ENCODE results near the gene CLCN7. TPM values are rescaled to one million over a fixed set of nuclear protein-coding genes. Genes with fewer than 3 reads are reported as not detected.

CLCN7 gene
- polyA plus RNA-seq, 3 donors: 36.6 to 42.1 (median 39.4) TPM

DNA sequence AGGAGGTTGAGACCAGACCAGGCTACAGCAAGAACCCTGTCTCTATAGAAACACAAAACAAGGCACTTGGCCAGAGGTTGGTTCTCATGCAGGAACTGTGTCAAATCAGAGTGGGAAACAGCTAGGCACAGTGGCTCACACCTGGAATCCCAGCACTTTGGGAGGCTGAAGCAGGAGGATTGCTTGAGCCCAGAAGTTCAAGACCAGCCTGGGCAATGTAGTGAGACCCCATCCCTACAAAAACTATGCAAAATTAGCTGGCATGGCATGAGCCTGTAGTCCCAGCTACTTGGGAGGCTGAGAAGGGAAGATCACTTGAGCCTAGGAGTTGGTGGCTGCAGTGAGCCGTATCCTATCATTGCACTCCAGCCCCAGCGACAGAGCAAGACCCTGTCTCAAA is 62.0 kb downstream of the CLCN7 start:
- DNase-seq (ENCODE audit: low read depth in 3 of 3, low spot score in 2 of 3): no peak

DNA sequence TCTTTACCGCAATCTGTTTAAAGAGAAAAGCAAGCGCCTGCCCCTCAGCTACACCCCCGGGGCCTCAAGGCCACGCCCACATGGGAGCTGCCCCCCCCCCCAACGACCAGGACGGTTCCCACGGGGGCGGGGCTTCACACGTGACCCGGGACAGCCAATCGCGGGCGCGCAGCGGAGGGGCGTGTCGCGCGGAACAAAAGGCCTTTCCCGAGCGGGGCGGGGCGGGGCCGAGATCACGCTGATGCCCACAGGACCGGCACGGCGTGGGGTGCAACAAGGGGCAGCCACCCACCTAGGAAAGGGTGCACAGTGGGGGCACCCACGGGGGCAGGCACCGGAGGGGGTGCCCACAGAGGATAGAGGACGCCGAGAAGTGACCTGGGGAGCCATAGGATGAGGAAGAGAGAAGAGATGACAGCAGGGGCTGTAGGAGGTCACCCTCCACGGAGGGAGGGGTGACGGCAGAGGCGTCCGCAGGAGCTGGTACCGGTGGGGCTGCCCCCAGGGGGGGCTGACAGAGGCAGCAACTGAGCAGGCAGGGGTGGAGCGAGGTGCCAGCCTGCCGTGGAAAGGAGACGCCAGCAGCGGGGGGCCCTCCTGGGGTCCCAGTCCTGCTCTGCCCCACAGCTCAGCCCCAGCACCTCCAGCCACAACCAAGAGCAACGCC is 66.5 kb downstream of the CLCN7 start:
- peak; percentile 52 to 79 (median 74) for DNase-seq (ENCODE audit: low read depth in 3 of 3, low spot score in 2 of 3)

DNA sequence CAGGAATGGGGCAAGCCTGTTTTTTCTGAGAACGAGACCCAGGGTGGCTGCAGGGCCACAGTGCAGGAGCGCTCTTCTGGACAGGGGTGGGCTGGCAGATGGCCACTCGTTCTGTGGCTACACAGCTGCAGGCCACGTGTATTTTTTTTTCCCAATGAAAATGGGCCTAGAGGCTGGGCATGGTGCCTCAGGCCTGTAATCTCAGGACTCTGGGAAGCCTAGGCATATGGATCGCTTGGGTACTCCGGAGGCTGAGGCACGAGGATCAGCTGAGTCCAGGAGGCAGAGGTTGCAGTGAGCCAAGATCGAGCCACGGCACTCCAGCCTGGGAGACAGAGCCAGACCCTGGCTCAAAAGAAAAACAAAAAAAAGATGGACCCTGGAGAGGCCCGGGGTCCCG is 67.1 kb downstream of the CLCN7 start:
- DNase-seq (ENCODE audit: low read depth in 3 of 3, low spot score in 2 of 3): no peak

GRCh38 chr16:1403733-1404132 is 71.1 kb downstream of the CLCN7 start:
- DNase-seq (ENCODE audit: low read depth in 3 of 3, low spot score in 2 of 3): no peak

GRCh38 chr16:1403036-1403435 is 71.8 kb downstream of the CLCN7 start:
- DNase-seq (ENCODE audit: low read depth in 3 of 3, low spot score in 2 of 3): no peak

DNA sequence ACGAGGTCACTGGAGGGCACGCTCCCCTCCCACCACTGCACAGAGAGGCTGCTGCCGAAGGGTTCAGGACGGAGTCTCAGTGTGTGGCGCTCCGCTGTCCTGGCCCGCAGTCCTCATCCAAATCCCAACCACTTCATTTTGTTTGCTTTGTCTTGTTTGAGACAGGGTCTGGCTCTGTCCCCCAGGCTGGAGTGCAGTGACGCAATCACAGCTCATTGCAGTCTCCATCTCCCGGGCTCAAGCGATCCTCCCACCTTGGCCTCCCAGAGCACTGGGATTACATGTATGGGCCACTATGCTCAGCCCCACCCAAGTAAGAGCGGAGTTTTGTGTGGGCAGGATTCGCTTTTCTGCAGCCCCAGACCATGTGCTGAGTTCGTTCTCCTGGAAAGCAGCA is 73.1 kb downstream of the CLCN7 start:
- DNase-seq (ENCODE audit: low read depth in 3 of 3, low spot score in 2 of 3): no peak

GRCh38 chr16:1401061-1401757 is 73.6 kb downstream of the CLCN7 start:
- no peak for DNase-seq (ENCODE audit: low read depth in 3 of 3, low spot score in 2 of 3)

DNA sequence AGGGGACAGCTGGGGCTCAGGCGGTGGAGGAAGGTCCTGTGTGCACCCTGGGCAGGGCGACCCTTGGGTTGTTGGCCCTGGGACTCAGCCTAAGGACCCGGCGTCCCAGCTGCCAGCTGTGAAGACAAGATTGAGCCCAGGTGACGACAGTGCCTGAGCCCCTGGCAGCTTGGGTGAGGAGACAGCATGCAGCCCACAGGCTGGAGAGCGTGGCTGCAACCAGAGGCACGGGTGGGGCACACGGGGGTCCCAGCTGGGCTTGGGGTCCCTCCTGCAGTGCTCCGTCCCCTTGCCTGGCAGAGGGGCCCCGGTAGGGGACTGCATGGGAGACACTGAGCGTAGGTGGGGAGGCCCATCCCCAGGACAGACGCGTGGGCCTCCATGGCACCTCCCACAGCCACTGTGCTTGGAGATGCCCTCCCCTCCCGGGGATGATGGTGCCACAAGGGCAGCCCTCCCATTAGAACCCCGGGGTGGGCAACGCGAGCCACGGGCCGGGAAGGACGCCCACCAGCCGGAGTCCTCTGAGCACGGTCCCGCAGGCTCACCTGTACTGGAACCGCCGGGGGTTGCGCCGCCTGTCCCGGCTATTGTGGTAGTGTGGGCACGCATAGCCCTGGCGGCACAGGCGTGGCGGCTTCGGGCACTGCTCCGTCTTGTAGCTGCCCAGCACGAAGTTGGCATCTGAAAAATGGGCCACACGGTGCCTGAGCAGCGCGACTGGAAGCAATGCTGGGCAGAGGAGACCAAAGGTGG is 75.8 kb downstream of the CLCN7 start:
- DNase-seq (ENCODE audit: low read depth in 3 of 3, low spot score in 2 of 3): no peak

- DNase-seq (ENCODE audit: low read depth in 3 of 3, low spot score in 2 of 3): no peak
Observed at GRCh38 chr16:1398351-1398750, 76.5 kb downstream of the CLCN7 start.

DNA sequence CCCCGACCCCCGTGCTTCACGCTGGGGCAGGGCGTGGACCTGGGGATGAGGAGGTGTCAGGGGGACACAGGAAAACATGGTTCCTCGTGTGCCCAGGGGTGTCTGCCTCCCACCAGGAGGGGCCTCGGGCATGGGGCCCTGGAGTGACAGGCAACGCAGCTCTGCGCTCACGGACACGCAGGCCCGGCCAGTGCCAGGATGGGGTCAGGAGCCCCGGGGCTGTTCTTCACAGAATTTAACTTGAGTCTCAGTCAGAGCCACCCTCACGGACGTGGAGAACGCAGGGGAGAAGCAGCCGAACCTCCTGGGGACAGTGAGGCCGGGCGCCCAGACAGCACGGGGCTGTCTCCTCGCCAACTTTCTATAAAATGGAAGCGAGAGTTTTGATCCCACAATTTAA is 77.0 kb downstream of the CLCN7 start:
- no peak for DNase-seq (ENCODE audit: low read depth in 3 of 3, low spot score in 2 of 3)

DNA sequence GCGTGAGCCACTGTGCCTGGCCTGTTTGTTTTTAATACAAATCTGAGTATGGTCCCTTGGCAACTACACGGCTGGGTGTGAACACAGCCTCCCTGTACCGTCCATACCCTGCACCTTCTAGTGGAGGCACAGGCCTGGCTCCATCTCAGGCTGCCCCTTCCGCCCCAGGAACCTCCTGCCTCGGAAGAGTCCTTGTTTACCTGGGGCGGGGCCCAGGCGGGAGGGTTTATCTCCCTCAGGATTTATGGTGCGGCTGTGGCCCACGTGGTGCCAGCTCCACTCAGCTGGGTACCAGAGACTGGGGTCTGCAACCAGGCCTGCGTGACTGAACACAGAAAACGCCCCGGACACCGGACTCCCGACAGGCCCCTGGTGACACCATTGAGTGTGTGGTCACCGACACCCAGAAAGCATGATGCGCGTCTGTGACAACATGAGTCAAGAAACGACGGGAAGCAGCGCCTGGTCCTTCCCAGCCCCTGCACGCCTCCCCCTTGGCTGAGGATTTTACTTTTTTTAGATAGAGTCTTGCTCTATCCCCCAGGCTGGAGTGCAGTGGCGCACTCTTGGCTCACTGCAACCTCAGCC is 79.3 kb downstream of the CLCN7 start:
- DNase-seq (ENCODE audit: low read depth in 3 of 3, low spot score in 2 of 3): no peak

Other genes starting within 250 kb of the CLCN7 start
- under 1 TPM; 0.49 to 0.71 (median 0.54) TPM for gene TPSG1, start 249.8 kb downstream of the CLCN7 start, polyA plus RNA-seq (ENCODE audit: insufficient read length in 3 of 3)
- under 1 TPM in 1 of 3 donors, not detected in 2; 0.15 TPM for gene TPSB2, start 244.8 kb downstream of the CLCN7 start, polyA plus RNA-seq (ENCODE audit: insufficient read length in 3 of 3)
- not detected for gene TPSAB1, start 234.3 kb downstream of the CLCN7 start, polyA plus RNA-seq (ENCODE audit: insufficient read length in 3 of 3)
- not detected for gene TPSD1, start 219.0 kb downstream of the CLCN7 start, polyA plus RNA-seq (ENCODE audit: insufficient read length in 3 of 3)
- gene UBE2I, start 165.4 kb downstream of the CLCN7 start, polyA plus RNA-seq (ENCODE audit: insufficient read length in 3 of 3): 100 to 1,000 TPM; 147 to 155 (median 151) TPM
- 1 to 10 TPM; 3.3 to 5.1 (median 5.1) TPM for gene BAIAP3, start 141.4 kb downstream of the CLCN7 start, polyA plus RNA-seq (ENCODE audit: insufficient read length in 3 of 3)
- gene TSR3, start 123.2 kb downstream of the CLCN7 start, polyA plus RNA-seq (ENCODE audit: insufficient read length in 3 of 3): 10 to 100 TPM; 33.5 to 47.5 (median 38.1) TPM
- gene GNPTG, start 123.1 kb downstream of the CLCN7 start, polyA plus RNA-seq (ENCODE audit: insufficient read length in 3 of 3): 10 to 100 TPM; 51.7 to 54.5 (median 53.1) TPM
- gene UNKL, start 60.3 kb downstream of the CLCN7 start, polyA plus RNA-seq (ENCODE audit: insufficient read length in 3 of 3): 10 to 100 TPM; 11.1 to 14.0 (median 13.8) TPM
- gene UQCC4, start 54.3 kb downstream of the CLCN7 start, polyA plus RNA-seq (ENCODE audit: insufficient read length in 3 of 3): 10 to 100 TPM; 13.7 to 14.9 (median 14.5) TPM
- gene PERCC1, start 44.0 kb downstream of the CLCN7 start, polyA plus RNA-seq (ENCODE audit: insufficient read length in 3 of 3): not detected
- gene CCDC154, start 30.5 kb downstream of the CLCN7 start, polyA plus RNA-seq (ENCODE audit: insufficient read length in 3 of 3): 1 to 10 TPM; 1.0 to 1.7 (median 1.5) TPM
- gene PTX4, start 13.9 kb upstream of the CLCN7 start, polyA plus RNA-seq (ENCODE audit: insufficient read length in 3 of 3): not detected
- 10 to 100 TPM; 23.2 to 29.3 (median 26.1) TPM for gene TELO2, start 18.3 kb upstream of the CLCN7 start, polyA plus RNA-seq (ENCODE audit: insufficient read length in 3 of 3)
- 10 to 100 TPM; 16.8 to 21.4 (median 18.8) TPM for gene TMEM204, start 58.6 kb upstream of the CLCN7 start, polyA plus RNA-seq (ENCODE audit: insufficient read length in 3 of 3)
- 10 to 100 TPM; 33.9 to 39.1 (median 34.0) TPM for gene IFT140, start 137.0 kb upstream of the CLCN7 start, polyA plus RNA-seq (ENCODE audit: insufficient read length in 3 of 3)
- gene CRAMP1, start 137.3 kb upstream of the CLCN7 start, polyA plus RNA-seq (ENCODE audit: insufficient read length in 3 of 3): 10 to 100 TPM; 16.0 to 17.6 (median 16.4) TPM
- gene JPT2, start 203.3 kb upstream of the CLCN7 start, polyA plus RNA-seq (ENCODE audit: insufficient read length in 3 of 3): 10 to 100 TPM; 80.4 to 87.2 (median 81.1) TPM
- 10 to 100 TPM; 28.6 to 39.6 (median 36.3) TPM for gene MAPK8IP3, start 231.2 kb upstream of the CLCN7 start, polyA plus RNA-seq (ENCODE audit: insufficient read length in 3 of 3)

All from right renal cortex interstitium (tissue), 3 donors.